Neural cell (in vitro differentiated cells): ENCODE results near the gene EYS. TPM values are rescaled to one million over a fixed set of nuclear protein-coding genes. Genes with fewer than 3 reads are reported as not detected.

Source experiments
- H2AFZ ChIP-seq: fragments of 200-600, 300-800 bp; sonication (generic), shearing (Covaris generic); 2 replicates; pipeline ENCODE4 v1.6.0; 2014; ENCODE audit warnings: low read depth, mild to moderate bottlenecking, antibody characterized with exemption, low read length, moderate library complexity
- H3F3A ChIP-seq: fragments of 200-600 bp; shearing (Covaris generic); 2 replicates; pipeline ENCODE4 v1.6.1; 2016; ENCODE audit warnings: mild to moderate bottlenecking, moderate library complexity, mixed read lengths, antibody characterized with exemption, low read length; ENCODE audit not compliant: insufficient read depth, poor library complexity, severe bottlenecking
- H3K27ac ChIP-seq: fragments of 200-600, 300-800 bp; sonication (generic), shearing (Covaris generic); 2 replicates; pipeline ENCODE4 v1.5.1; 2014; ENCODE audit warnings: mild to moderate bottlenecking, low read length, moderate library complexity
- H3K27me3 ChIP-seq: fragments of 300-800, 200-600 bp; sonication (generic), shearing (Covaris generic); 2 replicates; pipeline ENCODE4 v1.6.0; 2014; ENCODE audit warnings: mild to moderate bottlenecking, low read depth, low read length, moderate library complexity; ENCODE audit not compliant: insufficient read depth
- H3K36me3 ChIP-seq: fragments of 300-800, 200-600 bp; sonication (generic), shearing (Covaris generic); 2 replicates; pipeline ENCODE4 v1.5.1; 2014; ENCODE audit warnings: mild to moderate bottlenecking, antibody characterized with exemption, low read length, moderate library complexity; ENCODE audit not compliant: insufficient read depth
- H3K4me2 ChIP-seq: fragments of 300-800, 200-600 bp; sonication (generic), shearing (Covaris generic); 2 replicates; pipeline ENCODE4 v1.6.0; 2014; ENCODE audit warnings: mild to moderate bottlenecking, low read length
- H3K4me3 ChIP-seq: fragments of 300-800, 200-600 bp; sonication (generic), shearing (Covaris generic); 2 replicates; pipeline ENCODE4 v1.5.1; 2014; ENCODE audit warnings: mild to moderate bottlenecking, low read length, moderate library complexity
- H3K79me2 ChIP-seq: fragments of 200-600 bp; shearing (Covaris generic); replicated peaks from 2 replicates; pipeline ENCODE4 v1.6.0; 2014; ENCODE audit warnings: mild to moderate bottlenecking, low read length, moderate library complexity; ENCODE audit not compliant: insufficient read depth
- H3K9ac ChIP-seq: fragments of 300-800, 200-600 bp; sonication (generic), shearing (Covaris generic); 2 replicates; pipeline ENCODE4 v1.6.1; 2016; ENCODE audit warnings: mild to moderate bottlenecking, low read length, mixed read lengths
- H3K9me2 ChIP-seq: fragments of 200-600 bp; shearing (Covaris generic); 2 replicates; pipeline ENCODE4 v1.6.1; 2016; ENCODE audit warnings: mild to moderate bottlenecking, low read length, mixed read lengths; ENCODE audit not compliant: insufficient read depth
- H3K9me3 ChIP-seq: fragments of 200-600, 300-800 bp; sonication (generic), shearing (Covaris generic); 2 replicates; pipeline ENCODE4 v1.6.1; 2016; ENCODE audit warnings: mild to moderate bottlenecking, mixed run types, low read length, moderate library complexity, mixed read lengths
- H4K20me1 ChIP-seq: fragments of 200-600 bp; shearing (Covaris generic); 2 replicates; pipeline ENCODE4 v1.6.1; 2016; ENCODE audit warnings: mild to moderate bottlenecking, mixed run types; ENCODE audit not compliant: insufficient read depth
- CTCF ChIP-seq: fragments of 450-650 bp; IDR thresholded peaks from 2 replicates; pipeline ENCODE4 v1.5.1; 2014; ENCODE audit warnings: antibody characterized with exemption, mild to moderate bottlenecking, moderate library complexity; ENCODE audit not compliant: poor library complexity, severe bottlenecking
- EP300 ChIP-seq: fragments of 450-650 bp; conservative IDR thresholded peaks from 2 replicates; pipeline ENCODE4 v1.6.1; 2014; ENCODE audit warnings: antibody characterized with exemption, mild to moderate bottlenecking, moderate library complexity; ENCODE audit not compliant: poor library complexity, severe bottlenecking
- EZH2 ChIP-seq: fragments of 200-600, 300-800 bp; shearing (Covaris generic), sonication (generic); IDR thresholded peaks from 2 replicates; pipeline ENCODE4 v1.6.1; 2014; ENCODE audit warnings: antibody characterized with exemption, low read length, borderline replicate concordance, mild to moderate bottlenecking; ENCODE audit not compliant: insufficient read depth, poor library complexity, severe bottlenecking
- MXI1 ChIP-seq: fragments of 450-650 bp; conservative IDR thresholded peaks from 2 replicates; pipeline ENCODE4 v1.6.1; 2014; ENCODE audit warnings: antibody characterized with exemption, mild to moderate bottlenecking; ENCODE audit not compliant: poor library complexity, severe bottlenecking
- POLR2AphosphoS5 ChIP-seq: IDR thresholded peaks from 2 replicates; pipeline ENCODE4 v1.6.1; 2012
- RAD21 ChIP-seq: fragments of 450-650 bp; conservative IDR thresholded peaks from 2 replicates; pipeline ENCODE4 v1.6.1; 2014; ENCODE audit warnings: antibody characterized with exemption, mild to moderate bottlenecking, moderate library complexity
- REST ChIP-seq: IDR thresholded peaks from 2 replicates; pipeline ENCODE4 v1.6.1; 2012; ENCODE audit warnings: borderline replicate concordance
- SMC3 ChIP-seq: fragments of 450-650 bp; conservative IDR thresholded peaks from 2 replicates; pipeline ENCODE4 v1.6.1; 2014; ENCODE audit warnings: antibody characterized with exemption, mild to moderate bottlenecking, moderate library complexity; ENCODE audit not compliant: poor library complexity
- TAF1 ChIP-seq: IDR thresholded peaks from 2 replicates; pipeline ENCODE4 v1.6.1; 2012; ENCODE audit warnings: low read depth
- polyA plus RNA-seq: library from polyadenylated mRNA; depleted of rRNA; stranded (reverse); fragments of >200 nt; gene quantifications from 2 replicates; pipeline ENCODE4 v1.2.3, GENCODE V29; 2014

EYS gene
- polyA plus RNA-seq, 1 donor from 2014 or later = 0.38 TPM

- no peaks in the 10 kb centered on the region for H3F3A ChIP-seq
- H3K36me3 ChIP-seq = no peaks in the 10 kb centered on the region
- no peak overlapping the region for H3K4me3 ChIP-seq
- no peaks in the 10 kb centered on the region for H3K79me2 ChIP-seq
- no peak overlapping the region for H3K27ac ChIP-seq
- no peaks in the 10 kb centered on the region for H3K9me2 ChIP-seq
- H3K9me3 ChIP-seq = no peaks in the 10 kb centered on the region
- H3K4me2 ChIP-seq = no peak overlapping the region
- H3K9ac ChIP-seq = no peak overlapping the region
- H3K27me3 ChIP-seq = no peaks in the 10 kb centered on the region
- no peak overlapping the region for H2AFZ ChIP-seq
- H4K20me1 ChIP-seq = no peaks in the 10 kb centered on the region
- no peak for TF ChIP-seq SMC3
- TF ChIP-seq TAF1 = no peak
- no peak for TF ChIP-seq POLR2AphosphoS5
- TF ChIP-seq EZH2 = no peak
Observed at GRCh38 chr6:63745784-63746183, 1961.2 kb downstream of the EYS start.

- Histone ChIP-seq H3K27ac (no peak overlapping the region), H3K4me2 (no peak overlapping the region), H3K27me3 (no peaks in the 10 kb centered on the region), H3F3A (no peaks in the 10 kb centered on the region), H3K9me3 (no peaks in the 10 kb centered on the region), H4K20me1 (no peaks in the 10 kb centered on the region), H3K79me2 (no peaks in the 10 kb centered on the region), H3K36me3 (no peaks in the 10 kb centered on the region), H3K9me2 (no peaks in the 10 kb centered on the region), H2AFZ (no peak overlapping the region), H3K9ac (no peak overlapping the region), H3K4me3 (no peak overlapping the region)
- no peak for TF ChIP-seq RAD21
- TF ChIP-seq CTCF = no peak
- TF ChIP-seq MXI1 = no peak
- no peak for TF ChIP-seq REST
- TF ChIP-seq TAF1 = no peak
- TF ChIP-seq POLR2AphosphoS5 = no peak
- TF ChIP-seq SMC3 = no peak
- TF ChIP-seq EP300 = no peak
- no peak for TF ChIP-seq EZH2
Observed at GRCh38 chr6:63744810-63745209, 1962.2 kb downstream of the EYS start.

- Histone ChIP-seq H3K9me2 (no peaks in the 10 kb centered on the region), H3K9ac (no peak overlapping the region), H3K27me3 (no peaks in the 10 kb centered on the region), H3K79me2 (no peaks in the 10 kb centered on the region), H3K4me2 (no peak overlapping the region), H3K36me3 (no peaks in the 10 kb centered on the region), H3F3A (no peaks in the 10 kb centered on the region), H4K20me1 (no peaks in the 10 kb centered on the region), H3K9me3 (no peaks in the 10 kb centered on the region), H2AFZ (no peak overlapping the region), H3K27ac (no peak overlapping the region), H3K4me3 (no peak overlapping the region)
- TF ChIP-seq CTCF (no peak), TAF1 (no peak), POLR2AphosphoS5 (no peak), REST (no peak), RAD21 (no peak), EZH2 (no peak), SMC3 (no peak), EP300 (no peak), MXI1 (no peak)
Observed at GRCh38 chr6:63743691-63744090, 1963.3 kb downstream of the EYS start.
